GM19438 (cell line): ENCODE results near the gene GPI.
"Not testable (repeated sequence)": the region's sequence is repeated elsewhere in the genome, so short reads cannot be mapped to it uniquely, and the experiment has no call there.

ENCODE experiments used
- ATAC-seq: cut with Tn5 transposase; IDR thresholded peaks from one replicate; pipeline ENCODE4 v1.9.1; 2021; ENCODE audit warnings: low read depth; ENCODE audit not compliant: unreplicated experiment

The GPI gene

DNA sequence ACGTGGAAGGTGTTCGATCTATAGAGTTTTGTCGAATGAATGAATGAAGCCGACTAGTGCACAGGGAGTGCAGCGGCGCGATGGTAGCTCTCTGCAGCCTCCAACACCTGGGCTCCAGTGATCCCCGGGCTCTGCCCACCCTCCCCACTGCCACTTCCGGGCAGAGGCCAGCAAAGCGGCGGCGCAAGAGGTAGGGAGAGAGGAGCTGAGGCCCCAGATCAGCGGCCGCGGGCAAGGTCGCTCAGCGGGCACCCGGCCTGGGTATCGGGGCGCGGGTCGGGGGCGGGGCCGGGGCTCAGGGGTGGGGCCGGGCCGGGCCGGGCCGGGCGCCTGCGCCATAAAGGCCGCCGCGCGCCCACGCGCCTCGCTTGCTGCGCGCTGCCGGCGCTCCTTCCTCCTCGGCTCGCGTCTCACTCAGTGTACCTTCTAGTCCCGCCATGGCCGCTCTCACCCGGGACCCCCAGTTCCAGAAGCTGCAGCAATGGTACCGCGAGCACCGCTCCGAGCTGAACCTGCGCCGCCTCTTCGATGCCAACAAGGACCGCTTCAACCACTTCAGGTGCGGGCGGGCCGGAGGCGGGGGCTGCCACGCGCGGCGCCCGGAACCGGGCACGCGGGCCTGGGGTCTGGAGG lies at the start of gene GPI:
TSS of gene GPI (plus strand) at position 367 of the 633 bp plus-strand sequence. CDS start at position 438, 71 bp downstream.
- peak; percentile 69 for ATAC-seq

DNA sequence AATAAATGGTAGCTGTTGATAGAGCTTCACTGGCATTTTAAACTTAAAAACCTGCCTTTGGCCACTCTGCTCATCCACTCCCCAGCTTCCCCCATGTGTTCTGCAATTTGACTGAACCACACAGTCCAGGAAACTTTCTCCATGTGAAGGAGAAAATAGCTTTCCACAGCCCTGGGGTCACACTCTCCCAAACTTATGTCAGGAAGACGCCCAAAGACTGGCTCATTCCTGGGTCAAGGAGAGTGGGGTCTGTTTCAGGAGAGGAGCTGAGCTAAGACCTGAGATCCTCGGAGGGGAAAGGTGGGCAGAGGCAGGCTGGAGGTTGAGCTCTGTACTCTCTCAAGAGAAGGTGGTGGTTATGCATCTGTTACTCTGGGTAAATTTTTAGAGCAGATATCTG lies 48.7 kb upstream of the GPI start:
- ATAC-seq: no peak

DNA sequence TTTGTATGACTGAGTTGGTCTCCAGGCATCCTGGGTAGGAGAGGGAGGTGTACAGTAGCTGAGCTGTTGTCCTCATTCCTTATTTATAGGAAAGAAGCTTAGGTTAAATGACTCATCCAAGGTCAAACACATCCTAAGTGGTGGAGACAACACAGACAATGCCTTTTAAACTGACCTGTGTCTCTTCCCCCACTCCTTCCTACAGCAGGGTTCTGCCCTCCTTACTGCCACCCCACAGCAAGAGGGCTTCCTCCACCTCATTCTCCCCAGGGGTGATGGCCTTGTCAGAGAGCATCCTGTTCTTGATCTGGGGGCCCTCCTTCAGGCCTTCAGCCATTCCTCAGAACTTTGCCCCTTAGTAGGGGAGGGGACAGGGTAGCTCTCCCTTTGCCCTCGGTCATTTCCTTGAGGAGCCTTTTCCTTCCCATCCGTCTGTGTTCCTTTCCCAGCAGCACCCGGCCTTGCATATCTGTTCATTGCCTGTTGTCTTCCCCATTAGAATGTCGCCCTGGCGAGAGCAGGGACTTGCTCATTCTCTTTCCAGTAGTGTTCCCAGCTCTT lies 48.2 kb upstream of the GPI start:
- no peak for ATAC-seq

DNA sequence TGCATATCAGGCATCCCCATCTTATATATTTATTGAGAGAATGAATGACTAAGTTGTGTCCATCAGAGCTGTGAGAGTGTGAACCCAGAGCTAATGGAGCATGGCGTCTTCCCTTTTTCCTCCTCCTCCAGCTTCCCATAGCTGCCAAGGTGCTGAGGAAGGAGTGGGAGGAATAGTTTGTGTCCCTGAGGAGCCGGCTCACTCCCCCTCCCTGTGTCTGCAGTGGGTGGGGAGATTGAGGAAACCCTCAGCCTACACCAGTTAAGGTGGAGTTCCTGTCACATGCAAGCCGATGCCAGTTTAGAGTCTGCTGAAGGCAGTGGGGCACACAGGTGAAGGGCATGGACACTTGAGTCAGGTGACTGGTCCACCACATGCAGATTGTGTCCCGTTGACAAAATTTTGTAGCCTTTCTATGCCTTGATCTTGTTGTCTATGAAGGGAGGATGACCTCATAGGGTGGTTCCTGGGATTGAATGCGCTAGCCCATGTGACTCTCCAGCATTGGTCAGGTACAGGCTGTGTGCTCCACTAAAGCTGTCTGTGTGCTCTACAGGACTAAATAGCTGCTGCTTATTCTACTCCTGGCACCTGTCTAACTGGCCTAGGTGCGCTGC lies 47.6 kb upstream of the GPI start:
- ATAC-seq: no peak

DNA sequence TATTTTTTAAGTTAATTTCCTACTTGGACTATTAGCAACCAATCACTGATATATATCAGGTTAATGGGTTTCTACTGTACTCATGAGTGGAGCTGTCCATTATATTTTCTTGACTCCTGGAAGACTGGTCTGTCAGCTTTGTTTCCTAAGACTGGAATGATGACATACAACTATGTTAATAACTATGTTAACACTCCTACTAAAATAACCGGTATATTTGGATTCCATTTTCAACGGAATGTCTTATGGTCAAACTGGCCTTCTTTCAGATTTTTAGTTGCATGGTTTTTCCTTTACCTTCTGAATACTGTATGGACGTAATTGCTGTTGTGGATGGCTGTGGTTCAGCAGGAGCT lies 45.8 kb upstream of the GPI start:
- ATAC-seq: no peak

DNA sequence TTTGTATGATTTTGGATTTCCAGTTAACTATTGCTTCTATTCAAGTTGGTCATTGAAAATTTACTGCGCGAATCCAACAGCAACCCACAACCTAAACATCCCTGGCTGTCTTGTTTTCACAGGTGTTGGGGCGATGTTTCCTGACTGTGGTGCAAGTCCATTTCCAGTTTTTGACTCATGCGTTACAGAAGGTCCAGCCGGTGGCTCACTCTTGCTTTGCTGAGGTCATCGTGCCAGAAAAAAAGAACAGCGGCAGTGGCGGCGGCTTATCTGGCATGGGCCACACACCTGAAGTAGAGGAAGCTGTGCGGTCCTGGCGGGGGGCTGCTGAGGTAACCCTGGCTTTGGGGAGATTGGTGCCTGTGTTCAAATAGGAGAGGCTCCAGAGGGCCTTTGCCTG lies 45.2 kb upstream of the GPI start:
- no peak for ATAC-seq

DNA sequence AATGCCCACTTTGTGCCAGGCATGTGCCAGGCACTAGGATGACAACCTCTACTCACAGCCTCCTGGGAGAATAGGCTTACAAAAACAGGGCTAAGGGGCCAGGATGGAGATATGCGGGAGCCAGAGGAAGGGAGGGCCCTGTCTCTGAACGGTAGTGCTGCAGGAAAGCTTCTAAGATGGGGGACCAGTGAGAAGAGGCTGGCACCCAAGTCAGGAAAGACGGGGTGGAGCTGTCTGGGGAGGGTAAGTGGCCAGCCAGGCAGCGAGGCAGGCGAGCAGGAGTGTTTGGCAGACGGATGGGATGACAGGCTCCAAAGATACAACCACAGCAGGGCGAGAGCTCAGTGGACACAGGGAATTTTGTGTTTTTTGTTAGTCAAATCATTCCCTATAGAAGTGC lies 44.7 kb upstream of the GPI start:
- no peak for ATAC-seq

DNA sequence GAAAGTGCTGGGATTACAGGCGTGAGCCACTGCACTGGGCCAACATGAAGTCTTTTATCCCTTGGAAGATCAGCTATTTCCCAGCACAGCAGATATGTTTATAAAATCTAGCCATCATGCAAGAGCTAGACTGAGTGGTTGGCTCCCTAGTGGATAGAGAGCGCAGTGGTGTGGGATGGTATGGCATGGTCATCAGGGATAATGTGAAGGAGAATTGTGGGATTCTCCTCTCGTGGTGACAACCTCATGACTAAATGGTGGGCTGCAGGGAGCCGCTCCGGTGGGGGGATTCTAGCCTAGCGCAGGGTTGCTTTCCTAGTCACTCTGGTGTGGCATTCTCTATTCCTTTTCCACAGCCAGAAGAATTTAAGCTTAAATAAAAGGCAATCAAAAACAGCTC lies 43.3 kb upstream of the GPI start:
- ATAC-seq: no peak

DNA sequence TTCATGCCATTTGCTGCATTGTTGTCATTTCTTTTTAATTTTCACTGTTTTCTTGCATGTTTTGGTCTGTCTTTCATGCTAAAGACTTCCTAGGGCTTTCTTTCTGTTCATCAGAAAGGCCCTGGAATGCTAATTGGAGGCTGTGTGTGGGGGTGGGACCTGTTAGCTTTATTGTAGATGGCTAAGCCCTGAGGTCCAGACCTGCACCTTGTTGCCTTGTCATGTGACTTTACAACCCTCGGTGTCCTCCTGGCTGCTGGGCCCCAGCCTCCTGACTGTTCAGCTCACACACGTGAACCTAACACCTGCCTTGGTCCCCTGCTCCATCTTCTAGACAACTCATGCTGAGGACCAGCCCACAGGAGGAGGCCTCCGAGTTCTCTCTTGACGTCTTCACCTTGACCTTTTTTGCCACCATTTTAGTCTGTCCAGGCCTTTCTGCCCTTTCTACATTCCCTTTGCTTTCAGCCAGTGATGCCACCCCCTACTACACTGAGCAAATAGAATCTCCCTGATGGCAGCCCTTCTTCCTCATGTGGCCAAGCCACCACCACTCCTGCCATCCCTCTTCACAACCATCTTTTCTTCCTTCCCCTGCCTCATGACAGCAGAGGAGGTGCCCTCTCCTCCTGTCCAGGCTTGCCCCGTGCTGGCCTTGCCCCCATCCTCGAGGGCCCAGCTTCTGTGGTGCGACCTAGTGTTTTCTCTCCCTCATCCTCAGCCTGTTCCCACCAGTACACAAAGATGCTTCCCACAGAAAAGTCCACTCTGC lies 41.4 kb upstream of the GPI start:
- ATAC-seq: no peak

DNA sequence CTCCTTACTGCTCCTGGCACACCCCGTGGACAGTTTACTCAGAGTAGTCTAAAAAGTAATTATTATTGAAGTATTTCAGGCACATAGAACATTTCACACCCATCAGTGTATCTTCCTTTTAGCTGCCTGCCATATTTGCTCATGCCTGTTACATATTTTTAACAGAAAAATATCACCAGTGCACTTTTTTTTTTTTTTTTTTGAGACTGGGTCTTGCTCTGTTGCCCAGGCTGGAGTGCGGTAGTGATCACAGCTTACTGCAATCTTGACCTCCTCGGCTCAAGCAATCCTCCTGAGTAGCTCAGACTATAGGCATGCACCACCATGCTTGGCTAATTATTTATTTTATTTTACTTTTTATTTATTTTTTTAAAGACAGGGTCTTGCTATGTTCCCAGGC lies 40.7 kb upstream of the GPI start:
- ATAC-seq: no peak

DNA sequence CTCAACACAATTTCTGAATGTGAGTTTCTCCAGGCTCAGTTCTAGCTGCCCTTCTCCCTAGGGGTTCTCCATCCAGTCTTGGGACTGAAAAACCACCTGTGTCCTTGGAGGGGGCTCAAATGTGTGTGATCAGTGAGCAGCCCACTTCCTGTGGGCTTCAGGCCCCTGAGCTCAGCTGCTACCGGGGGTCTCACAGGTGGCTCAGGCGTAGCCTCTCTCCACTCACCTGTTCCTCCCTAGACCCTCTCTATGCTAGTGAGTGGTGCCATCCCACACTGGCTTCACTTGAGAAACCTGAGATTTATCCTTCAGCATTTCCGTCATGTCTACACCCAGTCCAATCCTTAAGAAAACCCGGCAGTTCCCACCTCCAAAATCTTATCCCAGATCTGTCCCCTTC lies 39.8 kb upstream of the GPI start:
- no peak for ATAC-seq

DNA sequence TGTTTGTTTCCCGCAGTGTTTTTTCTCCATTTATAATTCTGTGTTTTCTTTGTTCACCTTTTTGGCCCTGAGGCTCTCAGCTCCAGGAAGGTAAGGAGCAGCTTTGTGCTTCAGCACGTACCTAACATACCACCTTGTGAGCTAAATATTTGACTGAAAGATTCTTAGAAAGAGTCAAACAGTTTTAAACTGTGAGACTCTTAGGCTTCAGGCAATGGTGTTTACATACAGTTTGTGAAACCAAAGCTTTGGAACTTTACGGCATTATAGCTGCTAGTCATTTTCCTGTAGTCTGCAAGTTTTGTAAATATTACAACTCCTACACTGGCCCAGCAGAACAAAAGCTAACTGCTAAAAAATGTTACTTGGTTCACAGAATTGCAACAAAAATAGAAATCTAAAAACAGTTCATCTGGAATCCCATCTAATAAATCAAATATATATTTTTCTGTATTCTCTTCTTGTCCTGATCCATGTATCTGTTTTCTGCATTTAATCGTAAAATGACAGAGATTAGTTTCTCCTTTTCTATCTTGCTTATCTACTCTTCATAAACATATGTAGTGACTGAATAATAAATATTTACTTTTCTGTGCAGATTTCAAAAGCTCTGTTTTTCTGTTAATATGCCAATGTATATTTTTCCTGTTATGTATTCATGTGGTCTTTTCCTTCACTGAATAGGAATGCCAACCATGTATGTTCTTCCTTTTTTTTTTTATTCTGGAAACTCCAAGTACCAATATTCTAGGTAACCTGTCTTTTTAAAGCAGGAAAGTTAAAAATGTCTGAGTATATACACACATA lies 38.8 kb upstream of the GPI start:
- ATAC-seq: no peak

DNA sequence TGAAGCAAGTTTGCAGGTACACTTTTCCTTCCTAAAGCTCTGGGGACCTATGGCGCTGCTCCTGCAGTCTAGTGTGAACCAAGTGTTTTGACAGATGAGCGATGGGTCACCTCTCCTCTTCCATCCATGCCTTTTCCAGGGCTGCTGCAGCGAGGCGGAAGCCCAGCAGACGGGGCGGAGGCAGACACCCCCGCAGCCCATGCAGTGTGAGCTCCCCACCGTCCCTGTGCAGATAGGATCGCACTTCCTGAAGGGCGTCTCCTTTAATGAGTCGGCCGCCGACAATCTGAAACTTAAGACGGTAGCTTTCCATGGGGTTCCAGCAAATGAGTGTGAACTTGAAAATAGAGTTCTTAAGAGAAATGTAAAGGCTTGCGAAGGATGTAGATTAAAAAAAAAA lies 37.1 kb upstream of the GPI start:
- ATAC-seq: no peak

DNA sequence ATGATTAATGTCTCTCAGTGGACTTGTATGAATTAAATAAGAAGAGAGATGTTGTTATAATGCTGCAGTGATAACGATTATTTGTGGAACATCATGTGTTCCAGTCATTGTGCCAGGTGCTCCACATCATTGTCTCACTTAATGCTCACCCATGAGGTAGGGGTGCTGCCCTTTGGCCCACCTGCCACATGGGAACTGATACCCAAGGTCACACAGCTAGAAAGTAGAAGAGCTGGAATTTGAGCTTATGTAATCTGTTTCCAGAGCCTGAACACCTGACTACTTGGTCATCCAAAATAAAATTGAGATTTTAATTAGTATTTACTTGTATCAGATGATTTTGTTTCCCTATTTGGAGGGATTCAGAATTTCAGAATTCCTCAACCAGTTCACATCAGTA lies 36.0 kb upstream of the GPI start:
- no peak for ATAC-seq

DNA sequence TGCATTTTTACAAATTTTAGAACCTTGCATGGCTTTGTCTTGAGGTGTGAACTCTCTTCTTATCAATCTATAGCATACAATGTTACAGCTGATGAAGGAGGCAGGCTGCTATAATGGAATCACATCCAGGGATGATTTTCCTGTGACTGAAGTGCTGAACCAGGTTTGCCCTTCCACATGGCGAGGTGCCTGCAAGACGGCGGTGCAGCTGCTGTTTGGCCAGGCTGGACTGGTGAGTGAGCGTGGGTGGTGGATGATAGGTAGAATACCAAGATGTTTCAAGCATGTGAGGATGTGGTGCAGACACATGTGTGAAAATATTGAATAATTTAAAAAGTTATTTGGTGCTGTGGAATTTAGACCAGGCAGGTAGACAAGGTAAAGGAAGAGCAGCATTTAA lies 34.9 kb upstream of the GPI start:
- ATAC-seq: no peak

DNA sequence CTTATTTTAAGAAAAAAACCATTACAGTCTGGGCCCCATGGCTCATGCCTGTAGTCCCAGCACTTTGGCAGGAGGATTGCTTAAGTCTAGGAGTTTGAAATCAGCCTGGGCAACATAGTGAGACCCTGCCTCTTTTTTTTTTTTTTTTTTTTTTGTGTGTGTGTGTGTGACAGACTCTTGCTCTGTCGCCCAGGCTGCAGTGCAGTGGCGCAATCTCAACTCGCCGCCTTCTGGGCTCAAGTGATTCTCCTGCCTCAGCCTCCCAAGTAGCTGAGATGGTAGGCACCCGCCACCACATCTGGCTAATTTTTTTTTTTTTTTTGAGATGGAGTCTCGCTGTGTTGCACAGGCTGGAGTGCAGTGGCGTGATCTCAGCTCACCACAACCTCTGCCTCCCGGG lies 34.4 kb upstream of the GPI start:
- ATAC-seq: not testable (repeated sequence)

DNA sequence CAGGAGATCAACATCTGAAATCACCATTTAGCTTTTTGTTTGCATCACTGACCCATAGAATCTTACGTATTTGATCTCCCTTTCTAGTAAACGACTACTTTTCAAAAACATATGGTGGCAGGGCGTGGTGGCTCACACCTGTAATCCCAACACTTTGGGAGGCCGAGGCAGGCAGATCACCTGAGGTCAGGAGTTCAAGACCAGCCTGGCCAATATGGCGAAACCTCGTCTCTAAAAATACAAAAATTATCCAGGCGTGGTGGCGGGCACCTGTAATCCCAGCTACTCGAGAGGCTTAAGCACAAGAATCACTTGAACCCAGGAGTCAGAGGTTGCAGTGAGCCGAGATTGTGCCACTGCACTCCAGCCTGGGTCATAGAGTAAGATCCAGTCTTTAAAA lies 33.4 kb upstream of the GPI start:
- ATAC-seq: not testable (repeated sequence)

DNA sequence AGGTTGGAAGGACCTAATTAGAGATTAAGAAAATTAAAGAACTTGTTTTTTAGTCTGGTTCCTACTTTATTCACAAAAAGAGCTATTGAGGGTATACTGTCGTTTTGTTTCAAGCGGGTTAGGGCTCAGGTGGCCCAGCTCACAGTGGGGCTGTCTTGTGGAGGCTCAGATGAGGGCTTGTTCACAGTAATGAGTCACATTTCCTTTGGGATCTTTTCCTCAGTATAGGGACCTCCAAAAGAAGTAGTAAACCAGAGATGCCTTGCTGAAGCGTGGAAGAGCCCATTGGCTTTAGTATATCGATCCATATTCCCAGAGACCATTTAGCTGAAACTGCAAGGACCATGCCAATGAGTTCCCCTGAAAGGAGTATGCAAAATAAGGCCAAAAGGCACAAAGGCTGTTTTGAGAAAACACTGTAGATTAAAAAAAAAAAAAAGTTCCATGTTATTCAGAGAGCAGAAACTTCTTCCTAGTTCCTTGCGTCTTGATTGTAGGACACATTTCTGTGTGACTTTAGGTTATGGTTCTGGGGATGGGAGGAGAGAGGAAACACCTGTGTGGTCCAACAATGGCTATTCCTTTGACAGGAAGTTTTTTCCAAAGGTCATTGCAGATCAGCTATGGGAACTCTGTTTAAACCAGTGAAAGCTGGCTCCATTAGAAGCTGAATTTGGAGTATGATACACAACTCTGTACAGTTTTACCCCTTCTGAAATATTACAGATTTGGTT lies 32.8 kb upstream of the GPI start:
- ATAC-seq: no peak

DNA sequence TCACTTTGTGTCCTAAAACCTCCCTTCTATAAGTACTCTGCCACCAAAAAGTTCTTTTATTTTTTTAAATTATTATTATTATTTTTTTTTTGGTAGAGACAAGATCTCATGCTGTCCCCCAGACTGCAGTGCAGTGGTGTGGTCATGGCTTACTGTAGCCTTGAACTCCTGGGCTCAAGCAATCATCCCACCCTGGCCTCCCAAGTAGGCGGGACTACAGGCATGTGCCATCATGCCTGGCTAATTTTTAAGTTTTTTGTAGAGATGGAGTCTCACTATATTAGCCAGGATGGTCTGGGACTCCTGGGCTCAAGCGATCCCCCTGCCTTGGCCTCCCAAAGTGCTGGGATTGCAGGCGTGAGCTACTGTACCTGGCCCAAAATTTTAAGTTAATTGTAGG lies 29.1 kb upstream of the GPI start:
- ATAC-seq: no peak

DNA sequence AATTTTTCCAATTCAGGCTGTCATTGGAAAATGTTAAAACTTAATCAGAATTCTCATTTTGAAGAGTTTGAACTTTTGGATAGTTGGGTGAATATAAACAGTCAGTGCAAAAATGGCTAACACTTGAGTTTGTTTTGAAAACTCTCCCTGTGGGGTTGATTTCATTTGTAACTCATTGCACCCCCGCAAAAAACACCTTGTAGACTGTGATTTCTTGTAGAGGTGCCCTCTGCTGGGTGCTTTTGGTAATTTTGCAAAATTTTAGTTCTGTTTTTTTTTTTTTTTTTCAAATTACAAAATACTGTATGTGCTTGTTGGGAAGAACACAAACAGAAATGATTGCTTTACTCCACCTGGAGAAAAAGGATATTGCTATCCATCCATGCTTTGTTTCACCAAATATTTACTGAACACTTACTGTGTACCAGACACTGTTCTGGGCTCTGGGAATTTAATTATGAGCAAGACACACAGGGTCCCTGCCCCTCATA lies 28.2 kb upstream of the GPI start:
- ATAC-seq: no peak
